ENCODE results near the gene POMGNT1. TPM values are rescaled to one million over a fixed set of nuclear protein-coding genes. Genes with fewer than 3 reads are reported as not detected.

Gene POMGNT1
- polyA plus RNA-seq, 1 donor from 2014 or later = 128 TPM

GRCh38 chr1:46169811-46170454 lies 28.3 kb downstream of the POMGNT1 start:
- Histone ChIP-seq H4K20me1 (ENCODE audit: insufficient read depth) (no peaks in the 10 kb centered on the region), H3K27me3 (ENCODE audit: insufficient read depth, low read depth, low read length) (no peaks in the 10 kb centered on the region), H3K4me3 (ENCODE audit: low read length) (no peak overlapping the region), H3K9me2 (ENCODE audit: insufficient read depth, low read length) (no peaks in the 10 kb centered on the region), H3K27ac (ENCODE audit: low read length) (no peak overlapping the region), H3K36me3 (ENCODE audit: insufficient read depth, low read length) (no peaks in the 10 kb centered on the region), H2AFZ (ENCODE audit: low read depth, low read length) (no peak overlapping the region), H3K9ac (ENCODE audit: low read length) (no peak overlapping the region), H3K79me2 (replicated peaks; ENCODE audit: insufficient read depth, low read length) (no peaks in the 10 kb centered on the region), H3F3A (ENCODE audit: insufficient read depth, low read length, poor library complexity, severe bottlenecking) (no peaks in the 10 kb centered on the region), H3K4me2 (ENCODE audit: low read length) (no peak overlapping the region), H3K9me3 (ENCODE audit: low read length) (no peaks in the 10 kb centered on the region)
- TF ChIP-seq EP300 (conservative IDR thresholded peaks at IDR 0.05; ENCODE audit: poor library complexity, severe bottlenecking) (no peak), CTCF (IDR thresholded peaks at IDR 0.05; ENCODE audit: poor library complexity, severe bottlenecking) (no peak), EZH2 (IDR thresholded peaks at IDR 0.05; ENCODE audit: borderline replicate concordance, insufficient read depth, low read length, poor library complexity, severe bottlenecking) (no peak), SMC3 (conservative IDR thresholded peaks at IDR 0.05; ENCODE audit: poor library complexity) (no peak), TAF1 (IDR thresholded peaks at IDR 0.05; ENCODE audit: low read depth) (no peak), RAD21 (conservative IDR thresholded peaks at IDR 0.05) (no peak), REST (IDR thresholded peaks at IDR 0.05; ENCODE audit: borderline replicate concordance) (no peak), POLR2AphosphoS5 (IDR thresholded peaks at IDR 0.05) (no peak), MXI1 (conservative IDR thresholded peaks at IDR 0.05; ENCODE audit: poor library complexity, severe bottlenecking) (no peak)

GRCh38 chr1:46168477-46168876 lies 29.8 kb downstream of the POMGNT1 start:
- no peaks in the 10 kb centered on the region for H3K36me3 ChIP-seq (ENCODE audit: insufficient read depth, low read length)
- H3K4me2 ChIP-seq (ENCODE audit: low read length) = no peak overlapping the region
- no peaks in the 10 kb centered on the region for H4K20me1 ChIP-seq (ENCODE audit: insufficient read depth)
- TF ChIP-seq EZH2 (IDR thresholded peaks at IDR 0.05; ENCODE audit: borderline replicate concordance, insufficient read depth, low read length, poor library complexity, severe bottlenecking) (no peak), POLR2AphosphoS5 (IDR thresholded peaks at IDR 0.05) (no peak), EP300 (conservative IDR thresholded peaks at IDR 0.05; ENCODE audit: poor library complexity, severe bottlenecking) (no peak), RAD21 (conservative IDR thresholded peaks at IDR 0.05) (no peak), REST (IDR thresholded peaks at IDR 0.05; ENCODE audit: borderline replicate concordance) (no peak), MXI1 (conservative IDR thresholded peaks at IDR 0.05; ENCODE audit: poor library complexity, severe bottlenecking) (no peak), TAF1 (IDR thresholded peaks at IDR 0.05; ENCODE audit: low read depth) (no peak)
- no peaks in the 10 kb centered on the region for H3F3A ChIP-seq (ENCODE audit: insufficient read depth, low read length, poor library complexity, severe bottlenecking)
- no peak overlapping the region for H3K4me3 ChIP-seq (ENCODE audit: low read length)
- no peak overlapping the region for H3K27ac ChIP-seq (ENCODE audit: low read length)
- no peaks in the 10 kb centered on the region for H3K9me2 ChIP-seq (ENCODE audit: insufficient read depth, low read length)
- no peaks in the 10 kb centered on the region for H3K79me2 ChIP-seq (replicated peaks; ENCODE audit: insufficient read depth, low read length)
- no peaks in the 10 kb centered on the region for H3K9me3 ChIP-seq (ENCODE audit: low read length)
- no peaks in the 10 kb centered on the region for H3K27me3 ChIP-seq (ENCODE audit: insufficient read depth, low read depth, low read length)
- no peak overlapping the region for H3K9ac ChIP-seq (ENCODE audit: low read length)
- no peak overlapping the region for H2AFZ ChIP-seq (ENCODE audit: low read depth, low read length)

All from neural cell (in vitro differentiated cells).